ENCODE data around the gene OR52B2.

The OR52B2 gene

GRCh38 chr11:6170226-6170625 lies at the start of gene OR52B2:
Gene OR52B2 (minus strand): TSS chr11:6170326. CDS start chr11:6170326, 0 bp downstream.
- no peak for DNase-seq (ENCODE audit: low read depth)

- no peak for DNase-seq (ENCODE audit: low read depth)
Observed at GRCh38 chr11:6219359-6219758, 49.2 kb upstream of the OR52B2 start.

DNA sequence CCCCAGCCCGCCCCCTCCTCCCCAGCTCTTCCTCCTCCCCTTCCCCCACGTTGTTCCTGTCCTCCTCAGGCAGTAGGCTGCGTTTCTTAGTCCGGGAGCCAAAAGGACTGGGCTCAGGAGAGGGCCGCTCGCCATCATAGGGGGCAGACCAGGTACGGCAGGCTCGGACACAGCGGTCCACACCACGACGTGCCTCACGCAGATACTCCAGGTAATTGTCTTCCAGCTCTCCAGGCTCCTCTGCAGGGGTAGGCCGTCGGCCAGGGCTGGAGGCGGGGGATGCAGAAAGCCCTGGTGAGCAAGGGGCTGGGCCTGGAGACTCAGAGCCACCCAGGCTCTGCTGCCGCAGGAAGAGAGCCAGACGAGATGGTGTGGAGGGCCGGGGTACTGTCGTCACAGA lies 47.6 kb upstream of the OR52B2 start:
- no peak for DNase-seq (ENCODE audit: low read depth)

- no peak for DNase-seq (ENCODE audit: low read depth)
Observed at GRCh38 chr11:6216501-6216900, 46.4 kb upstream of the OR52B2 start.

GRCh38 chr11:6214530-6214929 lies 44.4 kb upstream of the OR52B2 start:
- no peak for DNase-seq (ENCODE audit: low read depth)

DNA sequence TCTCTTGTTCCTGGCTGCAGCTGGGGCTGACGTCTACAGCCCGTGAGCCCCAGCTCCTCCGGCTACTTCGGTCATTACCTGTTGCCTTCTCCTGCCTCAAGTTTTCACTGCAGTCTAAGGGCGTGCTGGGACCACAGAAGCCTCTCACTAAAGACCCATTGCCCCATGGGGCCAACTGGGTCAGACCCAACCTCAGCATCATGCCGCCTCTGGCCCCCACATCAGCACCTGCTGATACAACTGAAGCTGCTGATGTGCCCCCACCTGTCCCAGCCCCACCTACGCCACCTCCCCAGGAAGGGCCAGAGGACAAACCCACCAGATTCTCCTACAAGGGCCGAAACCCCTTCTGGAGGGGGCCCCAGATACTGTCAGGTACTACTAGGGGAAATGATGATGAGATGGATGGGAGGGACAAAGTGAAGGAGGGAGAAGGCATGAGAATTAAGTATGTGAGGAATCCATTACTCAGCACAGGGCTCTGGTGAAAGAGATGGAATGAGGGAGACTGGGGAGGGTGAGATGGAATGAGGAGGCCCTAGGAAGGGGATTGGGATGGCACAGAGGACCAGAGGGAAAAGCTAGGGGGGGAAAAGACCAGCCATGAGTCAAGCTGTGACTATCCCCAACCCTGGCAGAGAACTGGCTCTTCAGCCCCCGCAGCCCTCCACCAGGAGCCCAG lies 40.3 kb upstream of the OR52B2 start:
- no peak for DNase-seq (ENCODE audit: low read depth)

GRCh38 chr11:6209801-6210200 lies 39.7 kb upstream of the OR52B2 start:
- DNase-seq (ENCODE audit: low read depth) = no peak

DNA sequence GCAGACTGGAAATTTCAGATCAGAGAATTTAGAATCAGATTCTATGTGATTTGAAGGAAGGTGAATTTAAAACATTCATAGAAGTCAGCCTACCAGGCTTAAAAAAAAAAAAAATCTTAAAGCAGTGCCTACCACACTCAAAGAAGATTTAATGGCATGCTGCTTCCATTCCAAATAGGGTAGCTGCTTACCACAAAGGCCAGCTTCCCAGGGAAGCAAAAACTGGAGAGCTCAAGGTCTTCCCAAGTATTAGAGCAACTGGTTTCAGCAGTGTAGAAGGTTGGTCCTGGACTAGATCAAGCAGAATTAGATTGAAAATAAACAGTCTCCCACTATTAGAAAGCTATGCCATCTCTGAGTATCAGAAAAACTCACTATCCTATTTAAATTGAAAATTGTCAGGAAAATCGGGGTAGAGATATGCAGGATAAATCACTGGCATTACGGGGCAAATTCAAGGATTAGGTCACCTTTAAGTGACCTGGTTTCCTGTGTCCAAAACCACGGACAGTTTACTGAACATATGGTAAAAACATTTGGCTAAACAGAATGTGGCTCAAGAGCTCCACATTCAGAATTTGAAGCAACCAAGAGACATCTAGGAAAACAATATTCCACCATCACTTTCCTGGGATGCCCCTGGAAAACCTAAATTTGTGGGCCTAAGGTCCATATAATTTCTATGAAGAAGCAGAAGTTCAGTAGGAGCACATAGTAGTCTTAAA lies 36.5 kb upstream of the OR52B2 start:
- no peak for DNase-seq (ENCODE audit: low read depth)

DNA sequence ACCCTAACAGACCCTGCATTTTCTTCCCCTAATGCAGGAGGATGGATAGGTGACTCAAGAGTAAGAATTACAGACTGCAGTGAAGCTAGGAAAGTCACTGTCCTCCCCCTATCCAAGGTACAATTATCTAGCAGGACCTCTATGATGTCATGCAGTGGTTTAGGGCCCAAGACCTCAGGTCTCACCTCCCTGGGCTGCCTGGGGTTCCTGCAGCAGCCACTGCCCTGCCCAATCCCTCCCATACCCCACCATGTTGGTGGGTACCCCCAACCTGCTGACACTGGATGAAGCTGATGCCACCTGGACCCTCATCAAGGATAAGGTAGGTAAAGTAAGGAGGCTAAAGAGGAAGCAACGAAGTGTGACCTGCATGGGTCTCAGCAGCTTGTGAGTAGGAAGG lies 35.2 kb upstream of the OR52B2 start, which contains the start of gene C11orf42:
TSS of gene C11orf42 (plus strand) at position 192 of the 400 bp plus-strand sequence. CDS start at position 251, 59 bp downstream.
- no peak for DNase-seq (ENCODE audit: low read depth)

GRCh38 chr11:6204706-6205105 lies 34.6 kb upstream of the OR52B2 start:
- no peak for DNase-seq (ENCODE audit: low read depth)

DNA sequence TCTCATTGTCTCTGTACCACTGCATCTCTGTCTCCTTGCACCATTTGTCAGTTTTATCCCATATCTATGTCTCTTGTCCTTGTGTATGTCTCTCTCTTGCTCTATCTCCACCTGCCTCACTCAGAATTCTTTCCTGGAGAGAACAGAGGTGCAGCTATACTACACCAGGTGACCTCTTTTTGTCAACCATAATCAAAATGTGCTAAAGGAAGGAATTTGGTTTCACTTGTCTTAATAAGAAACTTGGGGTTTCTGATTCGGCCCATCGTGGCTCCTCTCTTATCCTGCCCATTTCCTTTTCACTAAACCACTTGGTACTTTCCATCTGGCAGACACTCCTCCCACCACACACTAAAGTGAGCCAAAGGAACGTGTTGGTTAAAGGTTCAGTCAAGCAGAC lies 33.2 kb upstream of the OR52B2 start:
- DNase-seq (ENCODE audit: low read depth) = no peak

- no peak for DNase-seq (ENCODE audit: low read depth)
Observed at GRCh38 chr11:6202041-6202440, 31.9 kb upstream of the OR52B2 start.

DNA sequence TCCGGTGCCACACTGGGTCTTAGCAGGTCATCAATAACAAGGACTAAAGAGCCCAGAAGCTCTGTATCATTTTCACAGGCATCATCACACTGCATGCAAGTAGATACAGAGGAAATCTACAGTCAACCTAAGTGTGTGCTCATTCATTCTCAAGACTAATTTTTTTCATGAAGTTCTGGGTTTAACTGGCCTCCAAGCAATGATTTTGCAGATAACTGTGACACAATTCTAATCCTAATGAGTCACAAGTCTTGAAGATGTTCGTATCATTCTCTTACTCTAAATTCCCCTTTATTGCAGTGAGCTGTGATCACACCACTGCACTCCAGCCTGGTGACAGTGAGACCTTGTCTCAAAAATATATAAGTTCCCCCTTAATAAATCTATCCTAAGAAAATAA lies 31.4 kb upstream of the OR52B2 start:
- no peak for DNase-seq (ENCODE audit: low read depth)

DNA sequence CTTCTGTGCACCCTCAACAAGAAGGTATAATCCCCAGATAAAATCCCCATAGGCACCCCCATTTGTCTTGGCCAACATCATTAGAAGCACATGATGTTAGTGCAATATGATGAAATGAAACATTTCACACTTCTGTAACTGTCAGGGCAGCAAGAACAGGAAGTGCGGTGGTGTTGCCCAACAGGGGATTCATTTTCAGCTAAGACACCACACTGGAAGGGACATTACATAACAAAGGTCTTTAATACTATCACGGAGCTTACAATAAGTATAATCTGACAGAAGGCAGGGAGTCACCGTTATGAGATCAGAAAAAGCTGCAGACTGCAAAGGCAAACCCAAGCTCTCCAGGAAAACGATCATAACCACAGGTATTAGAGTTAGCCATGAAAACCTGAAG lies 30.8 kb upstream of the OR52B2 start:
- DNase-seq (ENCODE audit: low read depth) = no peak

GRCh38 chr11:6199174-6199810 lies 29.2 kb upstream of the OR52B2 start, which contains the start of gene OR52W1:
Gene OR52W1 (plus strand): TSS chr11:6199224. CDS start chr11:6199224, 0 bp downstream.
- no peak for DNase-seq (ENCODE audit: low read depth)

- DNase-seq (ENCODE audit: low read depth) = no peak
Observed at GRCh38 chr11:6197466-6198200, 27.5 kb upstream of the OR52B2 start.

- no peak for DNase-seq (ENCODE audit: low read depth)
Observed at GRCh38 chr11:6196396-6196795, 26.3 kb upstream of the OR52B2 start.

DNA sequence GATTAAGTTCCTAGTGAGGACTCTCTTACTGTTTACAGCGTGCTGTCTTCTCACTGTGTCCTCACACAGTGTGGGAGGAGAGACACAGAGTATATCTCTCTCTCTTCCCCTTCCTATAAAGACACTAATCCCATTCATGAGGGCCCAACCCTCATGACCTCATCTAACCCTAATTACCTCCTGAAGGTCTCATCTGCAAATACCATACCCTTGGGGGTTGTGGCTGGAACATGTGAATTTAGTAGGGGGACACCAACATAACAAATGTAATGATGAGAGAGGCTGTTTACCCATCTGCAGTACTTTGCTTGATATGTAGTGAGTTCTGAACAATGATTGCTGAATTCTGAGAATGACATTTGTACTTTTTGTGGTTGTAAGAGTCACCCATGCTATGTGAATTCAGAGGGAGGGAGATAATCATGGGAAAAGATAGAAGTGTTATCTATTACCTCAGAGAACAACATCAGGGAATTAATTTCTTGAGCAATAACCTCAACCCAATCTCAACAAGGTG lies 24.0 kb upstream of the OR52B2 start:
- no peak for DNase-seq (ENCODE audit: low read depth)

DNA sequence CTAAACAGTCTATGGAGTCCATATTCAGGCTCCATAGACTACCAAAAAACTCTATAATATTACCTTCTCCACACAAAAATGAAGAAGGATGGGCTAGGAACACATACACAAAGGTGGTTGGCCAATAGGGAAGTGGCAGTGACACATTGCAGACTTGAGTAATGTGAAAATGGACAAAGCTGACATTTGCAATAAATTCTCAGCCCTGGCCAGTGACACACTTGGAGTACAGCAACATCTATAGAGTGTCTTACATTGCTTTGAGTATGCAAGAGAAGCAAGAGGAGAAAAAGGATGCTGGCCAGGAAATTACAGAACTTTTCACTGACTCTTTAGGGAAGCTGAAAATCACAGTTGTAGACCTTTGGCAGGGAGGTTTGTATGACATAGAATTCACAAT lies 21.6 kb upstream of the OR52B2 start:
- DNase-seq (ENCODE audit: low read depth) = no peak

- DNase-seq (ENCODE audit: low read depth) = no peak
Observed at GRCh38 chr11:6175440-6175839, 5.3 kb upstream of the OR52B2 start.

GRCh38 chr11:6156628-6157359 lies 13.3 kb downstream of the OR52B2 start:
- DNase-seq (ENCODE audit: low read depth) = no peak

Measured in stimulated activated CD8-positive, alpha-beta memory T cell treated with anti-CD3 and anti-CD28 coated beads, Interleukin-15, amount 100 ng/mL, for 24 hours (primary cell).